Measurements from ENCODE around the gene KIAA1217. TPM values are rescaled to one million over a fixed set of nuclear protein-coding genes. Genes with fewer than 3 reads are reported as not detected.

The KIAA1217 gene
- total and polyA plus RNA-seq, 12 donors = 6.9 to 49.5 (median 38.4) TPM

DNA sequence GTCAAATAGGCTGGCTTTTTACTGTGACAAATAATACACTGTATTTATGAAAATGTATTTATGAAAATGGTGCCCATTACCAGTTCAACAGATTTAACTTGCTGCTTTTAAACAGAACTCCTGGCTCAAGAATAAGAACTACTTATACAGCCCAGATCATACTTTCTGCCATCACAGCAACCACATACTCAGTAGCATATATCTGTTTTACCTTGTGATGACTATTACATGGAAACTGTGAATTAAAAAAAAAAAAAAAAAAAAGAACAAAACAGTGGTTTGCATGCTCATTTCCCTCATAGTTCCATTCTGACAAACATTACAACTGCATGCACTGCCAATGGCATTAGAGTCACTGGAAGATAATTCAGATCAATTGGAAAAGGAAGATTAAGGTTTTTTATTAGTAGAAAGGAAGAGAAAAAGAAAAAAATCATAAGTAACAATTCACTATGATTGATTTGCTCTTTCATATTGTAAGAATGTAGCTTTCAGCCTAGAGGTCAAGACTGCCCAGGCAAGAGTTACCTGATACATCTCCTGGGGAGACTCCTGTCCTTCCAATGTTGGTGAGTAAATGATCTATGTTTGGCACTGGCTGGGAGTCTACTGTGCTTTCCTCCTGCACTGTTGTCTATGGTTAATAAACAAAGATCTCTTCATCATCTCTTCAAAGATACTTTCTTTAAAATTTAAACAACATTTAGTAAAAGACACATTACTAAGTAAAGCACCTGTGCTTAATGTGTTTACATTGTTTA lies 381.9 kb downstream of the KIAA1217 start:
- Histone ChIP-seq H3K4me1 (no peaks in the 10 kb centered on the region), H3K4me3 (no peak overlapping the region), H3K27ac (no peak overlapping the region), H3K9me3 (no peaks in the 10 kb centered on the region), H3K27me3 (no peaks in the 10 kb centered on the region), H3K36me3 (peaks cover 0 to 100% (median 71%) of the 10 kb centered on the region in 9 donors)
- TF ChIP-seq, protein P1, sequence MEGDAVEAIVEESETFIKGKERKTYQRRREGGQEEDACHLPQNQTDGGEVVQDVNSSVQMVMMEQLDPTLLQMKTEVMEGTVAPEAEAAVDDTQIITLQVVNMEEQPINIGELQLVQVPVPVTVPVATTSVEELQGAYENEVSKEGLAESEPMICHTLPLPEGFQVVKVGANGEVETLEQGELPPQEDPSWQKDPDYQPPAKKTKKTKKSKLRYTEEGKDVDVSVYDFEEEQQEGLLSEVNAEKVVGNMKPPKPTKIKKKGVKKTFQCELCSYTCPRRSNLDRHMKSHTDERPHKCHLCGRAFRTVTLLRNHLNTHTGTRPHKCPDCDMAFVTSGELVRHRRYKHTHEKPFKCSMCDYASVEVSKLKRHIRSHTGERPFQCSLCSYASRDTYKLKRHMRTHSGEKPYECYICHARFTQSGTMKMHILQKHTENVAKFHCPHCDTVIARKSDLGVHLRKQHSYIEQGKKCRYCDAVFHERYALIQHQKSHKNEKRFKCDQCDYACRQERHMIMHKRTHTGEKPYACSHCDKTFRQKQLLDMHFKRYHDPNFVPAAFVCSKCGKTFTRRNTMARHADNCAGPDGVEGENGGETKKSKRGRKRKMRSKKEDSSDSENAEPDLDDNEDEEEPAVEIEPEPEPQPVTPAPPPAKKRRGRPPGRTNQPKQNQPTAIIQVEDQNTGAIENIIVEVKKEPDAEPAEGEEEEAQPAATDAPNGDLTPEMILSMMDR (IDR thresholded peaks at IDR 0.05) = no peak
- ATAC-seq (no peak), DNase-seq (no peak)
- intact Hi-C loops (cut with DNase I) = no loop called here

DNA sequence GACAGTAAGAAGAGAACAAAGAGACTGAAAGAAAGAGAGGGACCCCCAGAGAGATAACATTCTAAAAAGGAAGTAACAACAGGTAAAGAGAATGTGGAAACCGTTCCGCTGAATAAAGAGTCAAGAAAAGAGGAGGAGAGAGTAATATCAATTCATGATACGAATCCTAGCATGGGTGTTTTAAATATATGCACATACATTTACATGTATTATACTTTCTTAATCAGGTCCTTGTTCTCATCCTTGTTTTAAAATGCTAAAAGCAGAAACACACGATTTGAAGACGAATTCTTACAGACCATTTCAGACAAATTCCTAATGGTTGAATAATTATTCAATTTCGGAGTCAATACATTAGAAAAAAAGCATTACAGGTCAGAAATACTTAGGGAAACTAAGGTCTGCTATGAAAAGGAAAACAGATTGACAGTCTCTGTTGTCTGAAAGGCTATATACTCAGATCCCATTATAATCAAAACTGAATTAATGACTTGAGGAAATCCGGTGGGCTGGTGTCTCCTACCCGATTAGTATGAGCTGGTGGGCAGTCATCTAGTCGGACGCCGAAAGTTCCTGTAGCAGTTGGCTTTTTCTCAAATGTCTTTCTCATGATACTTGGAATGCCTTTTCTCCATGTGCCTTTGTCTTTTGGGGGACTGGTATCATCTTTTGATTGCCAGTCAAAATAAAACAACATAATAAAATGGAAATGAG lies 387.4 kb downstream of the KIAA1217 start:
- Histone ChIP-seq H3K36me3 (peaks cover 0 to 100% (median 78%) of the 10 kb centered on the region in 9 donors), H3K9me3 (no peaks in the 10 kb centered on the region), H3K4me1 (no peaks in the 10 kb centered on the region), H3K27me3 (no peaks in the 10 kb centered on the region), H3K4me3 (no peak overlapping the region), H3K27ac (no peak overlapping the region)
- WGBS, 2 donors = 95 to 96% methylated on average over 11 of the region's 11 CpGs
- no peak for DNase-seq
- ATAC-seq = no peak
- TF ChIP-seq, protein P1 (IDR thresholded peaks at IDR 0.05) = no peak
- intact Hi-C loops (cut with DNase I) = no loop called here

DNA sequence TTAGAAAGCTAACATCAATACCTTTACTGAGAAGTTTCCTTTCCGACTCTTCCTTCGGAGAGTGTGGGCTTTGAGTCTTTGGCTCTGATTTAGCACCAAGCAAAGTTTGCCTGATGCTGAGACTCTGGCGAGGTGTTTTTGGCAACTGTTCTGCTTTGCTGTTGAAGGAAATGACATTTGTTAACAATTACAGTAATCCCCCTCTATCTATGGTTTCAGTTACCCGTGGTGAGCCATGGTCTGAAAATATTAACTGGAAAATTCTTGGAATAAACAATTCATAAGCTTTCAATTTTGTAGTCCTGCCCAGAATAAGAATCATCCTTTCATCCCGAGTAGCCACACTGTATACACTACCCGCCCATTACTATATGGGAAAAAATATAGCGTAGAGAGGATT lies 388.5 kb downstream of the KIAA1217 start:
- no peaks in the 10 kb centered on the region for H3K9me3 ChIP-seq
- peaks cover 0 to 100% (median 78%) of the 10 kb centered on the region in 9 donors for H3K36me3 ChIP-seq
- no peak overlapping the region for H3K4me3 ChIP-seq
- intact Hi-C loops (cut with DNase I) = no loop called here
- 92 to 95% methylated on average over 7 of the region's 7 CpGs for WGBS, 2 donors
- DNase-seq = no peak
- no peaks in the 10 kb centered on the region for H3K4me1 ChIP-seq
- no peak for ATAC-seq
- TF ChIP-seq, protein P1 (IDR thresholded peaks at IDR 0.05) = no peak
- no peak overlapping the region for H3K27ac ChIP-seq
- H3K27me3 ChIP-seq = no peaks in the 10 kb centered on the region

Small RNAs within 50 kb of the gene (microRNA-seq; reads per million reads assigned to microRNA genes)
- 0 reads per million in 2 donors for gene MIR603

All from heart right ventricle (tissue), 16 donors.